ENCODE data around the gene DRC7.

Gene DRC7

DNA sequence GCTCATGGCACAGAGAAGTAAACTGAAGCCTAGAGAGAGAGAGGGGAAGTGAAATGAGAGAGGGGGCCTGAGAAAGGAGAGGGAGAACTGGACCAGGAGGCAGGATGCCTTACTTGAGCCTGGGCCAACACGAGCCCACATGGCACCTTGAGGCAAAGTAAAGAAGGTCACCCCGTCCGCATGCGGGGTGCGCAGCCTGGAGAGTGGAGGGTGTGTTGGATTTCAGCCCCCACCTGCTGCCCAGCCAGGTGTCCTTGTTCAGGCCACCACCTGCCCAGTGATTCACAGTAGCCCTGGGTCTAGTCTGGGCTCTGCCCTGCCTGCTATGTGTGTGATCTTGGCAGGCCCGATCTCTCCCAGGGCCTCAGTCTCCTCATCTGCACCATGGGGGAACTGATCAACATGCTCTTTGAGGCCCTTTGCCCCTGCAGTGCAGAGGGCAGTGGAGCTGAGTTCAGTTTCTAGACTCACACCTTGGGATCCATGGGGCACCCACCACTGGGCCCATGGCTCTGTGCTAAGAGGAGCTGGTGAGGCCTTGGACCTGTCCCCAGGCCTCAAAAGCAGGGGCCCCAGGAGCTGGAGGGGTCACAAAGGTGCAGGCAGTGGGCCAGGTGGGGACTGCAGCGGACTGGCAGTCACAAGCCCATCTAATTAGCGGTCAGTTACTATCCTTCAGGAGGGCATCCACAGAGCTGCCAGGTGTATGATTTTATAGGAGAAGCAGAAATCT is 9.8 kb upstream of the DRC7 start:
- Histone ChIP-seq H3K27ac (ENCODE audit: low read depth in 2 of 2, low read length in 2 of 2) (no peak overlapping the region), H3K4me3 (ENCODE audit: low read length in 2 of 2) (no peak overlapping the region), H3K36me3 (ENCODE audit: control insufficient read depth in 2 of 2, insufficient read depth in 2 of 2, low read length in 2 of 2) (no peaks in the 10 kb centered on the region), H3K27me3 (ENCODE audit: control insufficient read depth in 2 of 2, insufficient read depth in 2 of 2, low read length in 2 of 2) (no peaks in the 10 kb centered on the region), H3K4me1 (ENCODE audit: control insufficient read depth in 2 of 2, insufficient read depth in 2 of 2, low read length in 2 of 2) (no peaks in the 10 kb centered on the region), H3K9me3 (ENCODE audit: control insufficient read depth in 2 of 2, low read length in 2 of 2) (no peaks in the 10 kb centered on the region), H3K9ac (ENCODE audit: low read depth in 1 of 2, low read length in 2 of 2) (no peak overlapping the region)

DNA sequence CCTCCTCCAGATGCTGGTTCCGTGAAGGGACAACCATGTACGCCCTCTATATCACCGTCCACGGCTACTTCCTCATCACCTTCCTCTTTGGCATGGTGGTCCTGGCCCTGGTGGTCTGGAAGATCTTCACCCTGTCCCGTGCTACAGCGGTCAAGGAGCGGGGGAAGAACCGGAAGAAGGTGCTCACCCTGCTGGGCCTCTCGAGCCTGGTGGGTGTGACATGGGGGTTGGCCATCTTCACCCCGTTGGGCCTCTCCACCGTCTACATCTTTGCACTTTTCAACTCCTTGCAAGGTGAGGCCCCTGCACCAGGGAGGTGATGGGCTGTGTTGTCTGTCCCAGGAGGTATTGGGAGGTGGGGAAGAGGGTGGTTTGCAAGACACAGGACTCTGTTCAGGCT is 9.0 kb upstream of the DRC7 start:
- no peaks in the 10 kb centered on the region for H3K36me3 ChIP-seq (ENCODE audit: control insufficient read depth in 2 of 2, insufficient read depth in 2 of 2, low read length in 2 of 2)
- no peak overlapping the region for H3K9ac ChIP-seq (ENCODE audit: low read depth in 1 of 2, low read length in 2 of 2)
- no peaks in the 10 kb centered on the region for H3K9me3 ChIP-seq (ENCODE audit: control insufficient read depth in 2 of 2, low read length in 2 of 2)
- no peaks in the 10 kb centered on the region for H3K27me3 ChIP-seq (ENCODE audit: control insufficient read depth in 2 of 2, insufficient read depth in 2 of 2, low read length in 2 of 2)
- H3K27ac ChIP-seq (ENCODE audit: low read depth in 2 of 2, low read length in 2 of 2): no peak overlapping the region
- H3K4me3 ChIP-seq (ENCODE audit: low read length in 2 of 2): no peak overlapping the region
- H3K4me1 ChIP-seq (ENCODE audit: control insufficient read depth in 2 of 2, insufficient read depth in 2 of 2, low read length in 2 of 2): no peaks in the 10 kb centered on the region

DNA sequence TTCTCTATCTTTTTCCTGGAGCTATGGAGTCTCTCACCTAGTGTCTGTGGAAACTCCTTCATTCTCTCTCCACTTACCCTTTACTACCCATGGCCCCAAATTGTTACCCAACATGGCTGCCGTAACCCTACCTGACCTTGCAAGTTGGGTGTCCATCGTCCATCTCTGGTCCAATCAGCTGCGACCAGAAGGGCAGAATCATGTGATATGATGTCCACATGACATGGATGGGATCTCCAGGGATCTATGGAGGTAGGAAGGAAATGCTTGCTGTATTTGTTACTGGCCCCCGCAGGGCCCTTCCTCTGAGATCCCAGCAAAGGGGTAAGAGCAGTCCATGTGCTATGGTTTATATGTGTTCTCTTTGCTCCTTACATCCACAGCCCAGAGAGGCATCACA is 8.0 kb upstream of the DRC7 start:
- Histone ChIP-seq H3K4me3 (ENCODE audit: low read length in 2 of 2) (no peak overlapping the region), H3K27me3 (ENCODE audit: control insufficient read depth in 2 of 2, insufficient read depth in 2 of 2, low read length in 2 of 2) (peaks cover 0 to 2% of the 10 kb centered on the region in 2 donors), H3K9me3 (ENCODE audit: control insufficient read depth in 2 of 2, low read length in 2 of 2) (no peaks in the 10 kb centered on the region), H3K4me1 (ENCODE audit: control insufficient read depth in 2 of 2, insufficient read depth in 2 of 2, low read length in 2 of 2) (no peaks in the 10 kb centered on the region), H3K27ac (ENCODE audit: low read depth in 2 of 2, low read length in 2 of 2) (no peak overlapping the region), H3K36me3 (ENCODE audit: control insufficient read depth in 2 of 2, insufficient read depth in 2 of 2, low read length in 2 of 2) (no peaks in the 10 kb centered on the region), H3K9ac (ENCODE audit: low read depth in 1 of 2, low read length in 2 of 2) (no peak overlapping the region)

DNA sequence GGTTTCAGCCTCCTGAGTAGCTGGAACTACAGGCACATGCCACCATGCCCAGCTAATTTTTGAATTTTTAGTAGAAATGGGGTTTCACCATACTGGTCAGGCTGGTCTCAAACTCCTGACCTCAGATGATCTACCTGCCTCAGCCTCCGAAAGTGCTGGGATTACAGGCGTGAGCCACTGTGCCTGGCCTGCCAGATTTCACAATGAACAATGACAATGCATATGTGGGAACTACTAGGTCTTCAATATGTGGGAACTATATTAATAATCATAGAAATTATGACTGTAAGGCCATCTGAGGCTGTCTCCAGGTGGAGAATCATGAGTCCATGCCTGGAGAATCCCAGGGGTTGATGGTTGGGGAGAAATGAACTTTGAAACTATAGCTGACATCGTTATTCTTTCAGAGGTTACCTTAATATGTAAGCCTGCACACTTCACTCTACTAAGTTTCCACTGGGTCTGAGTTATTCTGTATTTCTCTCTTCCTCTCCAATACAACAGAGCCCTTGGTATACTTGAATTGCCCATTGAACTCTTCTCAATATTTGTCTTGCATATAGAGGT is 7.2 kb upstream of the DRC7 start:
- Histone ChIP-seq H3K27me3 (ENCODE audit: control insufficient read depth in 2 of 2, insufficient read depth in 2 of 2, low read length in 2 of 2) (peaks cover 0 to 4% of the 10 kb centered on the region in 2 donors), H3K9ac (ENCODE audit: low read depth in 1 of 2, low read length in 2 of 2) (no peak overlapping the region), H3K4me3 (ENCODE audit: low read length in 2 of 2) (no peak overlapping the region), H3K9me3 (ENCODE audit: control insufficient read depth in 2 of 2, low read length in 2 of 2) (no peaks in the 10 kb centered on the region), H3K27ac (ENCODE audit: low read depth in 2 of 2, low read length in 2 of 2) (no peak overlapping the region), H3K36me3 (ENCODE audit: control insufficient read depth in 2 of 2, insufficient read depth in 2 of 2, low read length in 2 of 2) (no peaks in the 10 kb centered on the region), H3K4me1 (ENCODE audit: control insufficient read depth in 2 of 2, insufficient read depth in 2 of 2, low read length in 2 of 2) (no peaks in the 10 kb centered on the region)

DNA sequence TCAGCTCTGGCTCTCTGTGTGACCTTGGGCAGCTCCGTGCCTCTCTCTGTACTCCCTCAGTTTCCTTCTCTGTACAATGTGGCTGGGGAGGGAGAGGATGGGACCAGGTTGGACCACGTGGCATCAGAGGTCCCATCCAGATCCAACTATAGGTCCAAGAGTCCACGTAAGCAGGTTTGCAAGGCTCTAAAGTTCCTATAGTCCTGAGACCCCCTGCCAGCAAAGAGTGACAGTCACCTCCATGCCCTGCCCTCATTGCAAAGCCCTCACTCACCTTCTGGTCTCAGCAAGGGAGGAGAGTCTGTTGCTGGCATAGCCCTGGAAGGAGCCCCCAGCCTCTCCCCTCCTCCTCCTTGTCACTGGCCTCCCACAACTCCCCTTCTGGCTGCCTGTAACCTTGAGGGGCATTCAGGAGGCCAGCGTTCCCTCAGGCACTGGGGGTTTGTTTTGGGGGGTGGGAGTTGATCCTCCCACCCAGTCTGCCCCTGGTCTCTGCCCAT is 6.1 kb upstream of the DRC7 start:
- no peak overlapping the region for H3K9ac ChIP-seq (ENCODE audit: low read depth in 1 of 2, low read length in 2 of 2)
- H3K4me3 ChIP-seq (ENCODE audit: low read length in 2 of 2): no peak overlapping the region
- H3K27ac ChIP-seq (ENCODE audit: low read depth in 2 of 2, low read length in 2 of 2): no peak overlapping the region
- peaks cover 4 to 7% of the 10 kb centered on the region in 2 donors for H3K27me3 ChIP-seq (ENCODE audit: control insufficient read depth in 2 of 2, insufficient read depth in 2 of 2, low read length in 2 of 2)
- no peaks in the 10 kb centered on the region for H3K9me3 ChIP-seq (ENCODE audit: control insufficient read depth in 2 of 2, low read length in 2 of 2)
- H3K36me3 ChIP-seq (ENCODE audit: control insufficient read depth in 2 of 2, insufficient read depth in 2 of 2, low read length in 2 of 2): no peaks in the 10 kb centered on the region
- H3K4me1 ChIP-seq (ENCODE audit: control insufficient read depth in 2 of 2, insufficient read depth in 2 of 2, low read length in 2 of 2): no peaks in the 10 kb centered on the region

DNA sequence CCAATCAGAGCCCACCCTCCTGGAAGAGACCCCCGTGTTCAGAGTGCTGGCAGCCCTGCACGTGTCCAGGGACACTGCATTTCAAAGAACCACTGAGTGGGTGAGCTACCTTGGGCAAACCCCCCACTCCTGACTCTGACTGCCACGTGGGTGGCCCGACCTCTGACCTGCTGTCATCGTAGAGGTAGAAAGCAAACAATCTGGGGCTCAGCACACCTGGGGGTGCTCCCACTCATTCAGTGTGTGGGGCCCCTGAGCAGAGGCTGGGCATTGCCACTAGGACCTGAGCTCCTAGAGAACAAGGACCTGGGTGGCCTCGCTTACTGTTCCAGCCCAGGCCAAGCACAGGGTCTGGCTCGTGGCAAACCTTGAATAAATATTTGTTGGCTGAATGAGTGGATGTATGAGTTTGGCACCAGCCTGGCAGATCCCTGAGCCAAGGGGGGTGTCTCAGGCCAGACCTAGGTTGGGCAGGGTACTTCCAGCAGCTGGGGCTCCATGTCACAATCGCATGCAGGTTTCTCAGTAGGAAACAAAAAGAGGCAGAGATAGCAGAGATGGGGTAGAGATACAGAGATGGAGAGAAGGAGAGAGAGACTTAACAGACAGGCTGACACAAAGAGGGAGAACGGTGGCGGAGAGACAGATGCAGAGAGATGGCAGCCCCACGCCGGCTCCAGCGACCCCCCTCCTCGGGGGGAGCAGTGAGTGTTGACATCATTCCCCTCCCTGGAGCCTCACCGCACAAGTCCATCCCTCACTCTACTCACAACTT is 5.4 kb upstream of the DRC7 start:
- no peaks in the 10 kb centered on the region for H3K4me1 ChIP-seq (ENCODE audit: control insufficient read depth in 2 of 2, insufficient read depth in 2 of 2, low read length in 2 of 2)
- H3K36me3 ChIP-seq (ENCODE audit: control insufficient read depth in 2 of 2, insufficient read depth in 2 of 2, low read length in 2 of 2): no peaks in the 10 kb centered on the region
- H3K9me3 ChIP-seq (ENCODE audit: control insufficient read depth in 2 of 2, low read length in 2 of 2): no peaks in the 10 kb centered on the region
- peaks cover 4 to 7% of the 10 kb centered on the region in 2 donors for H3K27me3 ChIP-seq (ENCODE audit: control insufficient read depth in 2 of 2, insufficient read depth in 2 of 2, low read length in 2 of 2)
- H3K9ac ChIP-seq (ENCODE audit: low read depth in 1 of 2, low read length in 2 of 2): no peak overlapping the region
- H3K27ac ChIP-seq (ENCODE audit: low read depth in 2 of 2, low read length in 2 of 2): no peak overlapping the region
- H3K4me3 ChIP-seq (ENCODE audit: low read length in 2 of 2): no peak overlapping the region

DNA sequence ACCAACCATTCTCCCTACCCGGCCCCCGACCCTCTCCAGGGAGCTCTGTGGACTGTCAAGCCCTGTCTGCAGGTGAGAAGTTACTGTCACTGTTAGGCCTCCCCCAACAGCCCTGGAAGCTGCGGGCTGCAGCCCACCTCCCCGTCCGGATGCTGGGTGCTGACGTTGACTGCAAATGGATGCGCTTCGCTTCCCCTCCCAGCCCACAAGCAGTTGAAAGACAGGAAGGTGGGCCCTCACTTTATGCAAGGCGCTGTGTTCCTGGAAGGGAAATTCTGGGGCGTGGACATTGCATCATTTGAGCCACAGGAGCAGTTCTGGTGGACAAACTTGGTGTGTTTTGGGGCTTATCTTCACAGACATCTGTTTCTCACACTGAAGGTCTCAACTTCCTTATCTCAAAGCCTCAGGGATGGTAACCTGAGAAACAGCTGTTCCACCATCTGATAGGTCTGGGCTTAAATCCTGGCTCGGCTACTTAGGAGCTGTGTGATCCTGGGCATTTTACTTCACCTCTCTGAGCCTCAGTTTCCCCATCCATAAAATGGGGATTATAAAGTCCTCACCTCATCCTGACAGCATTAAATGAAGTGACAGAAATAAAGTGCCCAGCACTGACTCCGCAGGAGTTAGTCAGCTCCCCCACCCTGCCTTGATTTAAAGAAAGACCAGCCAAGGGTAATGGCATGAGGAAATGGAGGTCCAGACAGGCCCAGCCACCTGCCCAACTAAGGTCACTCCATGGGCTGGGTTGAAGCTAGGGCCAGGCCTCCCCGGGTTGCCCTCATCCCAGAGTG is 4.6 kb upstream of the DRC7 start:
- peaks cover 4 to 7% of the 10 kb centered on the region in 2 donors for H3K27me3 ChIP-seq (ENCODE audit: control insufficient read depth in 2 of 2, insufficient read depth in 2 of 2, low read length in 2 of 2)
- no peak overlapping the region for H3K4me3 ChIP-seq (ENCODE audit: low read length in 2 of 2)
- H3K9me3 ChIP-seq (ENCODE audit: control insufficient read depth in 2 of 2, low read length in 2 of 2): no peaks in the 10 kb centered on the region
- no peak overlapping the region for H3K9ac ChIP-seq (ENCODE audit: low read depth in 1 of 2, low read length in 2 of 2)
- no peak overlapping the region for H3K27ac ChIP-seq (ENCODE audit: low read depth in 2 of 2, low read length in 2 of 2)
- no peaks in the 10 kb centered on the region for H3K4me1 ChIP-seq (ENCODE audit: control insufficient read depth in 2 of 2, insufficient read depth in 2 of 2, low read length in 2 of 2)
- H3K36me3 ChIP-seq (ENCODE audit: control insufficient read depth in 2 of 2, insufficient read depth in 2 of 2, low read length in 2 of 2): no peaks in the 10 kb centered on the region

DNA sequence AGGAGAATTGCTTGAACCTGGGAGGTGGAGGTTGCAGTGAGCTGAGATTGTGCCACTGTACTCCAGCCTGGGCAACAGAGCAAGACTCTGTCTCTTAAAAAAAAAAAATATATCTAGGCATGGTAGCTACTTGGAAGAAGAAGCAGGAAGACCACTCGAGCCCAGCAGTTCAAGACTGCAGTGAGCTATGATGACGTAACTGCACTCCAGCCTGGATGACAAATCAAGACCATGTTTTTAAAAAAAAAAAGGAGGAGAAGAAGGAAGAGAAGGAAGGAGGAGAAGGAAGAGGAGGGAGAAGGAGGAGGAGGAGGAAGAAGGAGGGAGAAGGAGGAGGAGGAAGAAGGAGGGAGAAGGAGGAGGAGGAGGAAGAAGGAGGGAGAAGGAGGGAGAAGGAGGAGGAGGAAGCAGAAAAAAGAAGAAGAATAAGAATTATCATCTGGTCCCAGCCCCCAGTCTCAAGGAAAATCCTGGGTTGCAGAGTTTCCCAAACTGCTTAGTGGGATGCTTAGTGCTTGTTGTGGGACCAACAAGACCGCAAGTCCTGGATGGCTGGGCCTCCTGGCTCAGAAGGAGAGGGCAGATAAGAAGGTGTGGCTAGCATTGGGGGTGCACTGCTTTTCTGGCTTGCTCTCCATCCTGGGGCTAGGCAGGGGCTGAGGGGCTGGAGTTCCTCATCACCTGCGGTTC is 3.7 kb upstream of the DRC7 start:
- Histone ChIP-seq H3K36me3 (ENCODE audit: control insufficient read depth in 2 of 2, insufficient read depth in 2 of 2, low read length in 2 of 2) (no peaks in the 10 kb centered on the region), H3K4me3 (ENCODE audit: low read length in 2 of 2) (no peak overlapping the region), H3K9ac (ENCODE audit: low read depth in 1 of 2, low read length in 2 of 2) (no peak overlapping the region), H3K4me1 (ENCODE audit: control insufficient read depth in 2 of 2, insufficient read depth in 2 of 2, low read length in 2 of 2) (no peaks in the 10 kb centered on the region), H3K27ac (ENCODE audit: low read depth in 2 of 2, low read length in 2 of 2) (no peak overlapping the region), H3K9me3 (ENCODE audit: control insufficient read depth in 2 of 2, low read length in 2 of 2) (no peaks in the 10 kb centered on the region), H3K27me3 (ENCODE audit: control insufficient read depth in 2 of 2, insufficient read depth in 2 of 2, low read length in 2 of 2) (peaks cover 4 to 7% of the 10 kb centered on the region in 2 donors)

DNA sequence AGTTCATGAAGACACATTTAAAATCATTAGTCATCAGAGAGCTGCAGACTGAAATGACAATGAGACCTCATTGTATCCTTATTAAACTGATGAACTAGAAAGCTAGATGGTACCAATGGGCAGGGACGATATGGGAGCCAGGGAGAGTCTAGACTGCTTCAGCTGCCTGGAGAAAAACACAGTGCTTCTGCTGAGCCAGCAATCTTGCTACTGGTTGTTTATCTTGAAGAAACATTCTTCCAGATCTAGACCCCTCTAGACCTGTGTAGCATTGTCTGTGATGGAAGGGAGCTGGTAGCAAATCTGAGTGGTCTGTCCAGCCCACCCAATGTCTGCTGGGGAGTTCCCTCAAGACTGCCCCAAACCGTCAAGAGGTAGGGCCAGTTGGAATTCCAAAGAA is 2.0 kb upstream of the DRC7 start:
- Histone ChIP-seq H3K27me3 (ENCODE audit: control insufficient read depth in 2 of 2, insufficient read depth in 2 of 2, low read length in 2 of 2) (peaks cover 4 to 7% of the 10 kb centered on the region in 2 donors), H3K36me3 (ENCODE audit: control insufficient read depth in 2 of 2, insufficient read depth in 2 of 2, low read length in 2 of 2) (no peaks in the 10 kb centered on the region), H3K4me1 (ENCODE audit: control insufficient read depth in 2 of 2, insufficient read depth in 2 of 2, low read length in 2 of 2) (no peaks in the 10 kb centered on the region), H3K9me3 (ENCODE audit: control insufficient read depth in 2 of 2, low read length in 2 of 2) (no peaks in the 10 kb centered on the region), H3K27ac (ENCODE audit: low read depth in 2 of 2, low read length in 2 of 2) (no peak overlapping the region), H3K4me3 (ENCODE audit: low read length in 2 of 2) (no peak overlapping the region), H3K9ac (ENCODE audit: low read depth in 1 of 2, low read length in 2 of 2) (no peak overlapping the region)
